GM12878 (cell line): ENCODE measurements around the gene SCAI. TPM values are rescaled to one million over a fixed set of nuclear protein-coding genes. Genes with fewer than 3 reads are reported as not detected.

Source experiments
- ATAC-seq: fragments of 200-7000 bp; cut with Tn5 transposase; 3 replicates; pipeline ENCODE4 v1.9.1; 2020; ENCODE audit warnings: mild to moderate bottlenecking, moderate library complexity
- BruUV-seq: library from RNA; stranded (reverse); fragments of 400-500 nt; replicated peaks from 2 replicates; lab custom pipeline; 2021; lab: Mats Ljungman, UMichigan
- CTCF ChIA-PET: fragments of 300-600 bp; sonication (Branson Sonifier 250); formaldehyde crosslinking; extraction: SDS; loops from one replicate; lab custom pipeline; 2021; ENCODE audit warnings: inconsistent platforms; lab: Yijun Ruan, JAX
- POLR2A ChIA-PET: fragments of 350-600 bp; formaldehyde crosslinking; extraction: SDS; loops from one replicate; lab custom pipeline; 2021; ENCODE audit warnings: inconsistent platforms; lab: Charles Lee
- RAD21 ChIA-PET: fragments of 300-600 bp; sonication (Branson Sonifier 250); formaldehyde crosslinking; loops from one replicate; lab custom pipeline; 2023; ENCODE audit warnings: antibody characterized with exemption; ENCODE audit not compliant: unreplicated experiment; lab: Charles Lee
- SMC1A ChIA-PET: fragments of 300-600 bp; sonication (Branson Sonifier 250); formaldehyde crosslinking; loops from one replicate; lab custom pipeline; 2023; ENCODE audit not compliant: unreplicated experiment, uncharacterized antibody; lab: Charles Lee
- DNase-seq: peaks from one replicate; pipeline ENCODE4 v3.0.0-alpha.2; 2011; ENCODE audit warnings: low read depth, low spot score
- FAIRE-seq: peaks from 3 replicates; lab custom pipeline; 2011; peaks lifted over from hg19 to GRCh38; lab: Jason Lieb, UNC
- H2AFZ ChIP-seq: 2 replicates; pipeline ENCODE4 v1.6.0; 2011; ENCODE audit warnings: low read depth, low read length, control low read depth; ENCODE audit not compliant: control insufficient read depth
- H3K27ac ChIP-seq: 2 replicates; pipeline ENCODE4 v1.5.1; 2011; ENCODE audit warnings: control low read depth; ENCODE audit not compliant: control insufficient read depth, insufficient read depth
- H3K27me3 ChIP-seq, 2 experiments: replicated peaks in 1 of 2; 2 replicates each; pipeline versions ENCODE4 v1.6.0 to v1.6.1; 2011; ENCODE audit warnings: low read length in 1 of 2; ENCODE audit not compliant: control insufficient read depth in 2 of 2, insufficient read depth in 2 of 2
- H3K36me3 ChIP-seq, 2 experiments: 2 replicates each; pipeline ENCODE4 v1.5.1; 2011; ENCODE audit warnings: low read length in 1 of 2; ENCODE audit not compliant: control insufficient read depth in 2 of 2, insufficient read depth in 2 of 2
- H3K4me1 ChIP-seq: 2 replicates; pipeline ENCODE4 v1.6.1; 2011; ENCODE audit warnings: mild to moderate bottlenecking, low read length, moderate library complexity, mixed read lengths; ENCODE audit not compliant: control insufficient read depth, insufficient read depth
- H3K4me2 ChIP-seq: 2 replicates; pipeline ENCODE4 v1.6.0; 2011; ENCODE audit warnings: control low read depth; ENCODE audit not compliant: control insufficient read depth, insufficient read depth
- H3K4me3 ChIP-seq: fragments of 200-600 bp; sonication (generic); 2 replicates; pipeline ENCODE4 v1.5.1; 2016
- H3K79me2 ChIP-seq: 2 replicates; pipeline ENCODE4 v1.6.0; 2011; ENCODE audit warnings: low read length; ENCODE audit not compliant: control insufficient read depth, insufficient read depth
- H3K9ac ChIP-seq: 2 replicates; pipeline ENCODE4 v1.8.0; 2011; ENCODE audit warnings: low read length, control low read depth, mixed read lengths; ENCODE audit not compliant: control insufficient read depth, insufficient read depth
- H3K9me3 ChIP-seq: replicated peaks from 3 replicates; pipeline ENCODE4 v1.5.1; 2011; ENCODE audit warnings: mild to moderate bottlenecking, low read length; ENCODE audit not compliant: control insufficient read depth, insufficient read depth
- H4K20me1 ChIP-seq: 2 replicates; pipeline ENCODE4 v1.6.0; 2011; ENCODE audit not compliant: control insufficient read depth, insufficient read depth
- CHD2 ChIP-seq: IDR thresholded peaks from 2 replicates; pipeline ENCODE4 v1.6.1; 2011; ENCODE audit warnings: low read depth, low read length, improper control_type of control experiment, borderline replicate concordance
- ZNF274 ChIP-seq: IDR thresholded peaks from one replicate; pipeline ENCODE4 v1.8.0; 2011; ENCODE audit not compliant: insufficient read length, insufficient read depth
- WGBS: methylation state at CpG from one replicate; pipeline ENCODE4 v1.1.6; 2016; ENCODE audit warnings: low lambda C conversion rate; ENCODE audit not compliant: insufficient replicate concordance, insufficient coverage; ENCODE audit errors: missing lambda C conversion rate; 5-methylcytosine and 5-hydroxymethylcytosine counted together
- in situ Hi-C: fragments of 300-500 bp; cut with MboI; formaldehyde crosslinking; loops from 9 replicates; pipeline ENCODE4 v1.14.3; 2018; ENCODE audit warnings: mixed read lengths
- intact Hi-C: fragments of 100-400 bp; cut with micrococcal nuclease; formaldehyde crosslinking; loops from one replicate; pipeline ENCODE4 v1.14.2; 2022; ENCODE audit not compliant: unreplicated experiment
- polyA plus RNA-seq, 11 experiments: library from polyadenylated mRNA; depleted of rRNA in 4 of 11; unstranded in 6 of 11; stranded (reverse) in 5 of 11; fragments of >200 nt; fragmentation: Nextera tagmentation in 4 of 11; fragmentation: Illumina TruSeq in 1 of 11; extraction: Ambion mirVana in 4 of 11; extraction: Trizol in 1 of 11; gene quantifications; 1 replicate in 1 of 11; 2 replicates in 10 of 11; pipeline versions ENCODE4 v1.2.1 to v1.2.3, GENCODE V29; 2011 to 2016; ENCODE audit warnings: inconsistent platforms in 2 of 11, missing spikeins in 2 of 11, low read depth in 1 of 11
- total RNA-seq, 4 experiments: library from RNA; depleted of rRNA in 3 of 4; stranded (reverse); fragments of >200 nt in 3 of 4; fragmentation: Illumina TruSeq in 1 of 4; extraction: Trizol in 1 of 4; gene quantifications; 2 replicates each; pipeline versions ENCODE4 v1.2.1 to v1.2.3, GENCODE V29; 2013 to 2021
- TF ChIP-seq, protein P1 (sequence below): fragments of 450-650 bp; IDR thresholded peaks from 2 replicates; pipeline ENCODE4 v1.6.1; 2017; ENCODE audit warnings: mild to moderate bottlenecking, low read depth, inconsistent platforms; ENCODE audit not compliant: poor library complexity, severe bottlenecking
- TF ChIP-seq, protein P2 (sequence below): IDR thresholded peaks from 2 replicates; pipeline ENCODE4 v1.6.1; 2012; ENCODE audit warnings: mild to moderate bottlenecking, low read depth, low read length
- TF ChIP-seq, protein P3 (sequence below): IDR thresholded peaks from 2 replicates; pipeline ENCODE4 v1.6.1; 2012; ENCODE audit warnings: improper control_type of control experiment, low read depth, low read length; ENCODE audit not compliant: insufficient replicate concordance
- TF ChIP-seq, protein P4 (sequence below): IDR thresholded peaks from 2 replicates; pipeline ENCODE4 v1.6.1; 2011; ENCODE audit warnings: borderline replicate concordance, low read depth, mild to moderate bottlenecking, moderate library complexity, mixed read lengths, low read length; ENCODE audit not compliant: insufficient read depth; ENCODE audit errors: extremely low read length

The SCAI gene
- total and polyA plus RNA-seq, 10 of the 15 experiments (the other 5 are each of a cell fraction or from before 2014, with no cell fraction given): 0.52 to 8.8 (median 5.1) TPM

DNA sequence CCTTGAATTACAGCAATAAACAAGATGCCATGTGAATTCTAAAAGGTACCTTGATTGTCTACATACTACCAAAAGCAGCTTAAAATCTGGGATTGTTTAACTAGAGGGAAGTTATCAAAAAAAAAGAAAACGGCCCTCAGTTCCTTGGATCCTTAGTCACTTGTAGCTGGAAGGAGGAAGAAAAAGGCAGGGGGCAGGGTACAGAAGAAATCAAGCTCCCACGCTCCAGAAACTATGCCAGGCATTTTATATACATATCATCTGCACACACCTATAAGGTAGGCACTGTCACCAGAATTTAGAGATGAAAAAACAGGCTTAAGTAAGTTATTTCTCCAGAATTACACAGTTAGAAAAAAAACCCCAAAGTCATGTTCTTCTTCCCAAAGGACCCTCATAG is 63.4 kb downstream of the SCAI start (continued):
- TF ChIP-seq, protein P1, sequence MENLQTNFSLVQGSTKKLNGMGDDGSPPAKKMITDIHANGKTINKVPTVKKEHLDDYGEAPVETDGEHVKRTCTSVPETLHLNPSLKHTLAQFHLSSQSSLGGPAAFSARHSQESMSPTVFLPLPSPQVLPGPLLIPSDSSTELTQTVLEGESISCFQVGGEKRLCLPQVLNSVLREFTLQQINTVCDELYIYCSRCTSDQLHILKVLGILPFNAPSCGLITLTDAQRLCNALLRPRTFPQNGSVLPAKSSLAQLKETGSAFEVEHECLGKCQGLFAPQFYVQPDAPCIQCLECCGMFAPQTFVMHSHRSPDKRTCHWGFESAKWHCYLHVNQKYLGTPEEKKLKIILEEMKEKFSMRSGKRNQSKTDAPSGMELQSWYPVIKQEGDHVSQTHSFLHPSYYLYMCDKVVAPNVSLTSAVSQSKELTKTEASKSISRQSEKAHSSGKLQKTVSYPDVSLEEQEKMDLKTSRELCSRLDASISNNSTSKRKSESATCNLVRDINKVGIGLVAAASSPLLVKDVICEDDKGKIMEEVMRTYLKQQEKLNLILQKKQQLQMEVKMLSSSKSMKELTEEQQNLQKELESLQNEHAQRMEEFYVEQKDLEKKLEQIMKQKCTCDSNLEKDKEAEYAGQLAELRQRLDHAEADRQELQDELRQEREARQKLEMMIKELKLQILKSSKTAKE: no peak
- TF ChIP-seq, protein P2, sequence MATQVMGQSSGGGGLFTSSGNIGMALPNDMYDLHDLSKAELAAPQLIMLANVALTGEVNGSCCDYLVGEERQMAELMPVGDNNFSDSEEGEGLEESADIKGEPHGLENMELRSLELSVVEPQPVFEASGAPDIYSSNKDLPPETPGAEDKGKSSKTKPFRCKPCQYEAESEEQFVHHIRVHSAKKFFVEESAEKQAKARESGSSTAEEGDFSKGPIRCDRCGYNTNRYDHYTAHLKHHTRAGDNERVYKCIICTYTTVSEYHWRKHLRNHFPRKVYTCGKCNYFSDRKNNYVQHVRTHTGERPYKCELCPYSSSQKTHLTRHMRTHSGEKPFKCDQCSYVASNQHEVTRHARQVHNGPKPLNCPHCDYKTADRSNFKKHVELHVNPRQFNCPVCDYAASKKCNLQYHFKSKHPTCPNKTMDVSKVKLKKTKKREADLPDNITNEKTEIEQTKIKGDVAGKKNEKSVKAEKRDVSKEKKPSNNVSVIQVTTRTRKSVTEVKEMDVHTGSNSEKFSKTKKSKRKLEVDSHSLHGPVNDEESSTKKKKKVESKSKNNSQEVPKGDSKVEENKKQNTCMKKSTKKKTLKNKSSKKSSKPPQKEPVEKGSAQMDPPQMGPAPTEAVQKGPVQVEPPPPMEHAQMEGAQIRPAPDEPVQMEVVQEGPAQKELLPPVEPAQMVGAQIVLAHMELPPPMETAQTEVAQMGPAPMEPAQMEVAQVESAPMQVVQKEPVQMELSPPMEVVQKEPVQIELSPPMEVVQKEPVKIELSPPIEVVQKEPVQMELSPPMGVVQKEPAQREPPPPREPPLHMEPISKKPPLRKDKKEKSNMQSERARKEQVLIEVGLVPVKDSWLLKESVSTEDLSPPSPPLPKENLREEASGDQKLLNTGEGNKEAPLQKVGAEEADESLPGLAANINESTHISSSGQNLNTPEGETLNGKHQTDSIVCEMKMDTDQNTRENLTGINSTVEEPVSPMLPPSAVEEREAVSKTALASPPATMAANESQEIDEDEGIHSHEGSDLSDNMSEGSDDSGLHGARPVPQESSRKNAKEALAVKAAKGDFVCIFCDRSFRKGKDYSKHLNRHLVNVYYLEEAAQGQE: no peak

DNA sequence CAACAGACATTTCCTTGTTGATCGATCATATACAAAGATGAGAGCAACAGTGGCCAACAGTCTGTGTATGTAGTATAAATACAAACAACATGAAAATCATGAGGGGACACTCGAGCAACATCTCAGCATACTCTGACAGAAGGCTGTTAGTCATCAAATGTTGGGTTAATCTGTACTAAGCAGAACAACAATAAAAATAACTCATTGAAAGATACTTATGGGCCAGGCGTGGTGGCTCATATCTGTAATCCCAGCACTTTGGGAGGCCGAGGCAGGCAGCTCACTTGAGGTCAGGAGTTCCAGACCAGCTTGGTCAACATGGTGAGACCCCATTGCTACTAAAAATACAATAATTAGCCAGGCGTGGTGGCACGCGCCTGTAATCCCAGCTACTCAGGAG is 67.3 kb downstream of the SCAI start:
- ATAC-seq: no peak
- intact Hi-C loops: no loop called here

More for the DNA sequence above, 67.3 kb downstream of the SCAI start:
- DNase-seq (no peak), FAIRE-seq (no peak)
- BruUV-seq: no TSS peak
- CTCF ChIA-PET: no interaction called here
- Histone ChIP-seq H3K9ac (no peak overlapping the region), H3K79me2 (no peaks in the 10 kb centered on the region), H2AFZ (no peak overlapping the region), H3K4me3 (no peak overlapping the region), H3K27me3 (no peaks in the 10 kb centered on the region), H3K4me1 (no peaks in the 10 kb centered on the region), H3K27ac (no peak overlapping the region), H4K20me1 (no peaks in the 10 kb centered on the region), H3K36me3 (no peaks in the 10 kb centered on the region), H3K4me2 (no peak overlapping the region), H3K9me3 (no peaks in the 10 kb centered on the region)
- POLR2A ChIA-PET: no interaction called here
- in situ Hi-C loops: no loop called here
- no peak for TF ChIP-seq ZNF274
- no peak for TF ChIP-seq CHD2
- TF ChIP-seq, protein P3, sequence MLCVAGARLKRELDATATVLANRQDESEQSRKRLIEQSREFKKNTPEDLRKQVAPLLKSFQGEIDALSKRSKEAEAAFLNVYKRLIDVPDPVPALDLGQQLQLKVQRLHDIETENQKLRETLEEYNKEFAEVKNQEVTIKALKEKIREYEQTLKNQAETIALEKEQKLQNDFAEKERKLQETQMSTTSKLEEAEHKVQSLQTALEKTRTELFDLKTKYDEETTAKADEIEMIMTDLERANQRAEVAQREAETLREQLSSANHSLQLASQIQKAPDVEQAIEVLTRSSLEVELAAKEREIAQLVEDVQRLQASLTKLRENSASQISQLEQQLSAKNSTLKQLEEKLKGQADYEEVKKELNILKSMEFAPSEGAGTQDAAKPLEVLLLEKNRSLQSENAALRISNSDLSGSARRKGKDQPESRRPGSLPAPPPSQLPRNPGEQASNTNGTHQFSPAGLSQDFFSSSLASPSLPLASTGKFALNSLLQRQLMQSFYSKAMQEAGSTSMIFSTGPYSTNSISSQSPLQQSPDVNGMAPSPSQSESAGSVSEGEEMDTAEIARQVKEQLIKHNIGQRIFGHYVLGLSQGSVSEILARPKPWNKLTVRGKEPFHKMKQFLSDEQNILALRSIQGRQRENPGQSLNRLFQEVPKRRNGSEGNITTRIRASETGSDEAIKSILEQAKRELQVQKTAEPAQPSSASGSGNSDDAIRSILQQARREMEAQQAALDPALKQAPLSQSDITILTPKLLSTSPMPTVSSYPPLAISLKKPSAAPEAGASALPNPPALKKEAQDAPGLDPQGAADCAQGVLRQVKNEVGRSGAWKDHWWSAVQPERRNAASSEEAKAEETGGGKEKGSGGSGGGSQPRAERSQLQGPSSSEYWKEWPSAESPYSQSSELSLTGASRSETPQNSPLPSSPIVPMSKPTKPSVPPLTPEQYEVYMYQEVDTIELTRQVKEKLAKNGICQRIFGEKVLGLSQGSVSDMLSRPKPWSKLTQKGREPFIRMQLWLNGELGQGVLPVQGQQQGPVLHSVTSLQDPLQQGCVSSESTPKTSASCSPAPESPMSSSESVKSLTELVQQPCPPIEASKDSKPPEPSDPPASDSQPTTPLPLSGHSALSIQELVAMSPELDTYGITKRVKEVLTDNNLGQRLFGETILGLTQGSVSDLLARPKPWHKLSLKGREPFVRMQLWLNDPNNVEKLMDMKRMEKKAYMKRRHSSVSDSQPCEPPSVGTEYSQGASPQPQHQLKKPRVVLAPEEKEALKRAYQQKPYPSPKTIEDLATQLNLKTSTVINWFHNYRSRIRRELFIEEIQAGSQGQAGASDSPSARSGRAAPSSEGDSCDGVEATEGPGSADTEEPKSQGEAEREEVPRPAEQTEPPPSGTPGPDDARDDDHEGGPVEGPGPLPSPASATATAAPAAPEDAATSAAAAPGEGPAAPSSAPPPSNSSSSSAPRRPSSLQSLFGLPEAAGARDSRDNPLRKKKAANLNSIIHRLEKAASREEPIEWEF: no peak
- TF ChIP-seq, protein P4, sequence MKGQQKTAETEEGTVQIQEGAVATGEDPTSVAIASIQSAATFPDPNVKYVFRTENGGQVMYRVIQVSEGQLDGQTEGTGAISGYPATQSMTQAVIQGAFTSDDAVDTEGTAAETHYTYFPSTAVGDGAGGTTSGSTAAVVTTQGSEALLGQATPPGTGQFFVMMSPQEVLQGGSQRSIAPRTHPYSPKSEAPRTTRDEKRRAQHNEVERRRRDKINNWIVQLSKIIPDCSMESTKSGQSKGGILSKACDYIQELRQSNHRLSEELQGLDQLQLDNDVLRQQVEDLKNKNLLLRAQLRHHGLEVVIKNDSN: no peak
- 93% methylated on average over 7 of the region's 7 CpGs for WGBS
- SMC1A ChIA-PET: no interaction called here
- RAD21 ChIA-PET: no interaction called here
